Parathyroid adenoma (tissue), 2 donors: Measurements from ENCODE around the gene TXNDC15.

Experiments
- H2AFZ ChIP-seq: fragments of 300-600 bp; sonication (generic); one replicate; pipeline ENCODE4 v1.7.0; 2017; ENCODE audit warnings: antibody characterized with exemption, mild to moderate bottlenecking
- H3K27ac ChIP-seq: fragments of 300-600 bp; sonication (generic); one replicate; pipeline ENCODE4 v1.7.0; 2017
- H3K27me3 ChIP-seq: fragments of 300-600 bp; sonication (generic); one replicate; pipeline ENCODE4 v1.7.0; 2017; ENCODE audit warnings: low read length; ENCODE audit not compliant: control insufficient read depth, insufficient read depth
- H3K36me3 ChIP-seq: fragments of 300-600 bp; sonication (generic); one replicate; pipeline ENCODE4 v1.7.0; 2017; ENCODE audit warnings: low read length; ENCODE audit not compliant: control insufficient read depth, insufficient read depth
- H3K4me1 ChIP-seq: fragments of 300-600 bp; sonication (generic); one replicate; pipeline ENCODE4 v1.7.0; 2017; ENCODE audit warnings: control low read depth
- H3K4me2 ChIP-seq: fragments of 300-600 bp; sonication (generic); one replicate; pipeline ENCODE4 v1.7.0; 2017; ENCODE audit warnings: low read length
- H3K4me3 ChIP-seq: fragments of 300-600 bp; sonication (generic); one replicate; pipeline ENCODE4 v1.7.0; 2017; ENCODE audit warnings: low read depth, low read length
- H3K79me2 ChIP-seq: fragments of 300-600 bp; sonication (generic); one replicate; pipeline ENCODE4 v1.7.0; 2017; ENCODE audit warnings: control low read depth
- H3K9ac ChIP-seq: fragments of 300-600 bp; sonication (generic); one replicate; pipeline ENCODE4 v1.7.0; 2017; ENCODE audit warnings: mild to moderate bottlenecking
- H3K9me3 ChIP-seq: fragments of 300-600 bp; sonication (generic); one replicate; pipeline ENCODE4 v1.7.0; 2017; ENCODE audit warnings: low read length; ENCODE audit not compliant: control insufficient read depth
- TF ChIP-seq, protein P1 (sequence below): fragments of 300-600 bp; sonication (generic); IDR thresholded peaks from one replicate; pipeline ENCODE4 v1.7.0; 2017; ENCODE audit warnings: antibody characterized with exemption, mild to moderate bottlenecking
- donor health status: primary hyperparathyroidism.

Gene TXNDC15

DNA sequence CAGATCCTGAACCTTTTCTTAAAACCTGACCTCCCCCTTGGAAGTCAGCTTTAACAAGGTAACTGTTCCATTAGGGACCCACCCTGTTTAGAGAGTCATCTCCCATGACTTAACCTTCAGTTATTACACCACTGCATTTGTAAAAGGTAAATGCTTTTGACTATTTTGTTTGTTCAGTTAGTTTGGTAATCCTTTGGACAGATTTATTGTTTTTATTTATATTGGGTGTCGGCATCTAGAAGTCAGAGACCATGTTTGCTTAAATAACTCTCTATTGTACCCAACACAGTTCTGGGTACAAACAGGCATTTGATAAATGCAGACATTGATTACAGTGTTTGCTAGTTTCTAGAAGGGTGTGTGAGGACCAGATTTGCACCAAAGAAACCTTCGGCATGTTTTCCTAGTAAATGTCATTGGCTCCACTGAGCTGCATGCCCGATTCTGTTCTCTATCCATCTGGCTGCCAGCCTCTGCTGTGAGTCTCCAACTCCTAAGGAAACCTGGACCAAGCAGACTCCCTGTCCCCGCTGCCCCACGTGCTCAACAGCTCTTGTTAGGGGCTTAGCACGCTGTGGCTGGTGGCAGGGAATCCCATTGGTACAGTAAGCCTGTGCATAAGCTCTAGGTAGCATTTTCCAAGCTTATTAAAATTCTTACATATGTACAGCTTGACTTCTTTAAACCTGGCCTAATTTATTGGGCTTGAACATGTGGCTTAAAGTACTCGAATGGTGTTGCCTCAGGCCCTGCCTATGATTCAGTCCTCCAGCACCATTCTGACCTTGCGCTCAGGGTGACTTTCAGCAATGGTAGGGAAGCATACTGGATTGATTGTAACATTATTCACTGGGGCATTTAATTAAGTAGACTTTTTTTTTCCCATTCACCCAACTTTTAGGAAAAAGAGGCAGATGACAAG, 37.4 kb downstream of the TXNDC15 start:
- Histone ChIP-seq H3K9ac (no peak overlapping the region), H3K4me2 (no peak overlapping the region), H3K4me1 (no peaks in the 10 kb centered on the region), H3K9me3 (no peaks in the 10 kb centered on the region), H3K27me3 (no peaks in the 10 kb centered on the region), H3K79me2 (peaks cover 20% of the 10 kb centered on the region), H3K4me3 (no peak overlapping the region), H3K27ac (no peak overlapping the region), H3K36me3 (no peaks in the 10 kb centered on the region), H2AFZ (no peak overlapping the region)
- TF ChIP-seq, protein P1, sequence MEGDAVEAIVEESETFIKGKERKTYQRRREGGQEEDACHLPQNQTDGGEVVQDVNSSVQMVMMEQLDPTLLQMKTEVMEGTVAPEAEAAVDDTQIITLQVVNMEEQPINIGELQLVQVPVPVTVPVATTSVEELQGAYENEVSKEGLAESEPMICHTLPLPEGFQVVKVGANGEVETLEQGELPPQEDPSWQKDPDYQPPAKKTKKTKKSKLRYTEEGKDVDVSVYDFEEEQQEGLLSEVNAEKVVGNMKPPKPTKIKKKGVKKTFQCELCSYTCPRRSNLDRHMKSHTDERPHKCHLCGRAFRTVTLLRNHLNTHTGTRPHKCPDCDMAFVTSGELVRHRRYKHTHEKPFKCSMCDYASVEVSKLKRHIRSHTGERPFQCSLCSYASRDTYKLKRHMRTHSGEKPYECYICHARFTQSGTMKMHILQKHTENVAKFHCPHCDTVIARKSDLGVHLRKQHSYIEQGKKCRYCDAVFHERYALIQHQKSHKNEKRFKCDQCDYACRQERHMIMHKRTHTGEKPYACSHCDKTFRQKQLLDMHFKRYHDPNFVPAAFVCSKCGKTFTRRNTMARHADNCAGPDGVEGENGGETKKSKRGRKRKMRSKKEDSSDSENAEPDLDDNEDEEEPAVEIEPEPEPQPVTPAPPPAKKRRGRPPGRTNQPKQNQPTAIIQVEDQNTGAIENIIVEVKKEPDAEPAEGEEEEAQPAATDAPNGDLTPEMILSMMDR, result no peak

DNA sequence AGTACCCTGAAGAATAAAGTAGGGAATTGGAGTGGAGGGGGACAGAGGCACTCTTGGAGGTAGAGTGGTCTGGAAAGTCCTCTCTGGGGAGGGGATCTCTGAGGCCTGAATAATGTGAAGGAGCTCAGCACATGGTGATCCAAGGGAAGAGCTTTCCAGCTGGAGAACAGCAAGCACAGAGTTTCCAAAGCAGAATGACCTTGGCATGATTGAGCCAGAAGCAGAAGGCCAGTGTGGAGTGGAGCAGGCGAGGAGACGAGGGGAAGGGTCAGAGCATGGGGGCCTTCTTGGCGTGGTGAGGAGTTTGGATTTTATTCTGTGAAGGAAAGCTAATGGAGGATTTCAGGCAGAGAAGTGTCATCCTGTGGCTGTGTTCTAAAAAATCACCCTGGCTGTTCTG, 39.1 kb downstream of the TXNDC15 start:
- Histone ChIP-seq H3K4me2 (no peak overlapping the region), H3K27me3 (no peaks in the 10 kb centered on the region), H3K79me2 (peaks cover 20% of the 10 kb centered on the region), H3K36me3 (no peaks in the 10 kb centered on the region), H3K4me3 (no peak overlapping the region), H3K4me1 (no peaks in the 10 kb centered on the region), H3K9me3 (no peaks in the 10 kb centered on the region), H3K27ac (no peak overlapping the region), H3K9ac (no peak overlapping the region), H2AFZ (no peak overlapping the region)
- TF ChIP-seq, protein P1, result no peak

DNA sequence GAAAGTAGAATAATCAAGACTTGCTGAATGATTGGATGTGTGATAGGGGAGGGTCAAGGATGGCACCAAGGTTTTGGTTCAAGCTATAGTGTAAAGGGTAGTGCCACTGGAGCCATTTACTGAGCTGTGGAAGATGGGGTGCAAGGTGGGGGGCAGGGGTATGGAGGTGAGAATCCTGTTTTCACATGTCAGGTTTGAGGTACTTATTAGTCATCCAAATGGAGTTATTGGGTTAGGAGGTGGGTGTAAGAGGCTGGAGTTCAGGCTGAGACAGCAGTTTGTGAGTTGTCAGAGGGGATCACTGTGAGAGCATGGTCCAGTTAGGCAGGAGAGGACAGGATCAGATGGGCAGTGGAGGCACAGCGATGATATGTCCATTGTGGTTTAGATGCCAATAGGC, 39.6 kb downstream of the TXNDC15 start:
- Histone ChIP-seq H3K9ac (no peak overlapping the region), H3K27ac (no peak overlapping the region), H3K4me1 (no peaks in the 10 kb centered on the region), H3K4me2 (no peak overlapping the region), H3K4me3 (no peak overlapping the region), H2AFZ (no peak overlapping the region), H3K79me2 (peaks cover 20% of the 10 kb centered on the region), H3K9me3 (no peaks in the 10 kb centered on the region), H3K36me3 (no peaks in the 10 kb centered on the region), H3K27me3 (no peaks in the 10 kb centered on the region)
- TF ChIP-seq, protein P1, result no peak

DNA sequence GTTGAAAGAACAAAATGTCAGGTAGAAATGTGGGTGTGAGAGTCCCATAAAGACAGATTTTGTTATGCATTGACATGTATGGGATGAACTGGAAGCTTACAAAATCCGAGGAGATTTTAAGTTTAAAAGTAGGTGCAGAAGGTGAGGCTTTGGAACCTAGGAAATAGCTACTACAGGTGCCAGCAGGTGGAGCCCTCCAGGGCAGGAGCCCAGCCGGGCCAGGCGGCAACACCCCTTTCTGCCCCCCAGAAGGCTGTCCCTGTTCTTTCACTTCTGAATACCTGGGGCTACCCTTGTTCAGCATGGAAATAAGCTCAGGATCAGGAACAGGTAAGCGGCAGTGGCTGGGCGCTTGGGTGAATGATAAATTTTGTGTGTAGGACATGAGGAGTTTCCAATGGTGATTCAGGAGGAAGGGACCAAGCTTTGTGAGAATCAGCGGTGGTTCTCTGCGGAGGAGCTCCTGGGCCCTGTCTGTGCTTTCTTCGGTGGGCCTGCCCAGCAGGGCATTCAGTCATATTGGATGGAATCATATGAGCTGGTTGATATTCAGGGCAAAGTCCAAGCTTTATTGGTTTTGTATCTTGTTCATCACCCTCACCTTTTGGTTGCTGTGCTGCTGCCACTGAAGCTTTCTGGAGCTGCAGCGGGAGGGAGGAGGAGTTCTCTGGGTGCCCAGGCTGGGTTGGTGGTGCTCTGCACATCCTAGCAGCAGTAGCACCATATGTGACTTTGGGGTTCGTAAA, 43.1 kb downstream of the TXNDC15 start:
- Histone ChIP-seq H3K4me2 (no peak overlapping the region), H3K9me3 (no peaks in the 10 kb centered on the region), H3K27ac (no peak overlapping the region), H3K27me3 (no peaks in the 10 kb centered on the region), H3K79me2 (peaks cover 5% of the 10 kb centered on the region), H2AFZ (no peak overlapping the region), H3K36me3 (no peaks in the 10 kb centered on the region), H3K4me1 (no peaks in the 10 kb centered on the region), H3K4me3 (no peak overlapping the region), H3K9ac (no peak overlapping the region)
- TF ChIP-seq, protein P1, result peak; percentile 35
